ENCODE measurements around the gene MT1M.
"Not testable (repeated sequence)": the region's sequence is repeated elsewhere in the genome, so short reads cannot be mapped to it uniquely, and the experiment has no call there.

MT1M gene

GRCh38 chr16:56673921-56674320 lies 41.5 kb downstream of the MT1M start:
- DNase-seq (ENCODE audit: low read depth, low spot score): peak; percentile 84

DNA sequence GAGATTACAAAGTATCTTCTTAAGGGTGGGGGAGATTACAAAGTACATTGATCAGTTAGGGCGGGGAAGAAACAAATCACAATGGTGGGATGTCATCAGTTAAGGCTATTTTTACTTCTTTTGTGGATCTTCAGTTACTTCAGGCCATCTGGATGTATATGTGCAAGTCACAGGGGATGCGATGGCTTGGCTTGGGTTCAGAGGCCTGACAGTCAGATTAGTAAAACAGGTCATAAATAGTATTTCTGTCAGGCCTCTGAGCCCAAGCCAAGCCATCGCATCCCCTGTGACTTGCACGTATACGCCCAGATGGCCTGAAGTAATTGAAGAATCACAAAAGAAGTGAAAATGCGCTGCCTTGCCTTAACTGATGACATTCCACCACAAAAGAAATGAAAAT lies 42.1 kb downstream of the MT1M start:
- DNase-seq (ENCODE audit: low read depth, low spot score): not testable (repeated sequence)

DNA sequence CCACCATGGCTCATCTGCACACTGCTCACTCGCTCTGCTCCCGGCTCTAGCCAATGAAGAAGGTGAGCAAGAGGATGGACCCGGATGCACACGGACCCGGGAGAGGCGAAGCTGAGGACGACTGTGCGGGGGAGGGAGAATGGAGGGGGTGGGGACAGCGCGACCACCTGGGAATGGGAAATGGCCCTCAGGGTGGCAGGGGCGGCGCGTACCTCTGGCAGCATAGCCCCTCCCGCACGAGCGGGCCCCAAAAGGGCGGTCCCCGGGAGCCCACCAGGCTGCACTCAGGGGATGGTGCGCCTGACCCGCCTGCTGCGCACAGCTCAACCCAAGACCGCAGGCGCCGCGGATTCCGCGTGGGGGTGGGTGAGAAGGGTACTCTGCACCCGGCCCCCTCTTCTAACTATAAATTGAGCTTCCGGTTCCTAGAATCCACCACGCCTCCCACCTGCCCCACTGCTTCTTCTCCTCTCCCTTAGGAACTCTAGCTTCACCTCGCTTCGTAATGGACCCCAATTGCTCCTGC lies 43.3 kb downstream of the MT1M start:
- peak; percentile 37 for DNase-seq (ENCODE audit: low read depth, low spot score)

DNA sequence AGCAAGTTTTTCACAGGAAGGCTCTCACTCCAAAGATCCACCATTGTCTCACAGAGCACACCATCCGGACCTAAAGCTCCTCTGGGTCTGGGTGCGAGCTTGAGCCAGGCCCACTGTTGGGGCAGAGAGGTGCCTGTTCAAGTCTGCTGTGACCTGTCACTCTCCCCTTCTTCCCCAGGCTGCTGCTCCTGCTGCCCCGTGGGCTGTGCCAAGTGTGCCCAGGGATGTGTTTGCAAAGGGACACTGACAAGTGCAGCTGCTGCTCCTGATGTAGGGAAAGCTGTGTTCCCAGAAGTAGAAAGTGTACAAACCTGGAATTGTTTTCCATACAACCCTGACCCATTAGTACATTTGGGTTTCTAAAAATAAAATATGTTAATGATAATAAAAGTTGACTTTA lies 45.0 kb downstream of the MT1M start:
- no peak for DNase-seq (ENCODE audit: low read depth, low spot score)

DNA sequence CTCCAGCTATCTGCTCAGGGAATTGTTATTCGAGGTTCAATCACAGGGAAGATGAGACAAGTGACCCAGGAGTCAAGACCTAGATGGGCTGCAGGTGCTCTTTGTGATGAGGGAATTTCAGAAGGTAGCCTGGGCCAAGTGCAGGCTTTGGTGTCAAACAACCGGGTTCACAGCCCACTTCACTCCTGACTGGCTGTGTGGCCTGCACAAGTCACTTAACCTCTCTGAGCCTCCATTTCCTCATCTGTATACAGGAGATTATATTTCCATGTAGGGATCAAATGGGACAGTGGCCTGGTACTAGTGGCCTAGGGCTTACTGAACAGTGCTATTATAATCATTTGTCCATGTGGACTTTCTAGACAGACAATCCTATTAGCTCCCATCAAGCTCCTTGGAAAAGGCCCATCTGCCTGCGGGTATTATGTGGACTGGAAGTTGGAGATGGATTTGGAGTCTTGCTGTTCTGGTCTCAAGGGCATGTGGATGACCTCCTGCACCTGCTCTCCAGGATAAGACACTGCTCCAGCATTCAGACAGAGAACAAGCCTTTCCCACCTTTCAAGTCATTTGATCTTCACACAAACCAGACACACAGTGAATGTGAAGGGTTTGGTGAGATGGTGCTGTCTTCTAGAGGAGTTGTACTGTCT lies 46.7 kb downstream of the MT1M start:
- no peak for DNase-seq (ENCODE audit: low read depth, low spot score)

- DNase-seq (ENCODE audit: low read depth, low spot score): no peak
Observed at GRCh38 chr16:56679818-56680217, 47.4 kb downstream of the MT1M start.

GRCh38 chr16:56681939-56682702 lies 49.7 kb downstream of the MT1M start, which contains the start of gene MT1X:
MT1X (plus strand) TSS chr16:56682470; CDS start chr16:56682541, 71 bp downstream.
- peak; percentile 91 for DNase-seq (ENCODE audit: low read depth, low spot score)

GRCh38 chr16:56682703-56683397 lies 50.4 kb downstream of the MT1M start:
- DNase-seq (ENCODE audit: low read depth, low spot score): no peak

Data from ELF-1 (cell line).